ENCODE measurements around the gene HLTF.

Gene HLTF

GRCh38 chr3:149081772-149082171 lies 4.6 kb downstream of the HLTF start:
- no peak for DNase-seq

GRCh38 chr3:149080699-149081091 lies 5.6 kb downstream of the HLTF start:
- no peak for DNase-seq

- DNase-seq, result no peak
Observed at GRCh38 chr3:149080011-149080698, 6.2 kb downstream of the HLTF start.

- no peak for DNase-seq
Observed at GRCh38 chr3:149077628-149078027, 8.7 kb downstream of the HLTF start.

GRCh38 chr3:149067883-149068282 lies 18.4 kb downstream of the HLTF start:
- DNase-seq, result no peak

- DNase-seq, result no peak
Observed at GRCh38 chr3:149061776-149062175, 24.6 kb downstream of the HLTF start.

- no peak for DNase-seq
Observed at GRCh38 chr3:149058602-149059001, 27.7 kb downstream of the HLTF start.

- DNase-seq, result no peak
Observed at GRCh38 chr3:149058198-149058597, 28.1 kb downstream of the HLTF start.

- DNase-seq, result no peak
Observed at GRCh38 chr3:149055575-149055974, 30.8 kb downstream of the HLTF start.

GRCh38 chr3:149044339-149045083 lies 41.8 kb downstream of the HLTF start:
- DNase-seq, result no peak

- no peak for DNase-seq
Observed at GRCh38 chr3:149042789-149043386, 43.4 kb downstream of the HLTF start.

- no peak for DNase-seq
Observed at GRCh38 chr3:149038322-149038721, 48.0 kb downstream of the HLTF start.

- DNase-seq, result no peak
Observed at GRCh38 chr3:149037684-149038083, 48.6 kb downstream of the HLTF start.

- no peak for DNase-seq
Observed at GRCh38 chr3:149031096-149031495, 55.2 kb downstream of the HLTF start.

GRCh38 chr3:149026718-149027117 lies 59.6 kb downstream of the HLTF start:
- DNase-seq, result no peak

GRCh38 chr3:149023951-149024350 lies 62.4 kb downstream of the HLTF start:
- no peak for DNase-seq

- no peak for DNase-seq
Observed at GRCh38 chr3:149021830-149022229, 64.5 kb downstream of the HLTF start.

GRCh38 chr3:149020839-149021252 lies 65.5 kb downstream of the HLTF start:
- DNase-seq, result no peak

- DNase-seq, result no peak
Observed at GRCh38 chr3:149020196-149020838, 66.0 kb downstream of the HLTF start.

GRCh38 chr3:149019580-149019979 lies 66.8 kb downstream of the HLTF start:
- no peak for DNase-seq

GRCh38 chr3:149018247-149018646 lies 68.1 kb downstream of the HLTF start:
- no peak for DNase-seq

GRCh38 chr3:149016669-149017541 lies 69.4 kb downstream of the HLTF start:
- DNase-seq, result no peak

- no peak for DNase-seq
Observed at GRCh38 chr3:149016242-149016641, 70.1 kb downstream of the HLTF start.
